HUES6 (cell line): ENCODE data around the gene SLC44A2.
"Not testable (repeated sequence)": the region's sequence is repeated elsewhere in the genome, so short reads cannot be mapped to it uniquely, and the experiment has no call there.

Experiments
- H3K27ac ChIP-seq: 2 replicates; pipeline ENCODE4 v1.7.0; 2013; ENCODE audit warnings: low read depth, mild to moderate bottlenecking, low read length, inconsistent platforms
- H3K27me3 ChIP-seq: 2 replicates; pipeline ENCODE4 v1.6.1; 2013; ENCODE audit warnings: low read length; ENCODE audit not compliant: control insufficient read depth, insufficient read depth
- H3K36me3 ChIP-seq: 2 replicates; pipeline ENCODE4 v1.6.1; 2013; ENCODE audit warnings: low read length; ENCODE audit not compliant: control insufficient read depth, insufficient read depth
- H3K4me1 ChIP-seq: 2 replicates; pipeline ENCODE4 v1.6.1; 2013; ENCODE audit warnings: low read length; ENCODE audit not compliant: control insufficient read depth, insufficient read depth
- H3K4me3 ChIP-seq: 2 replicates; pipeline ENCODE4 v1.5.1; 2013; ENCODE audit warnings: low read depth, low read length
- H3K9ac ChIP-seq: one replicate; pipeline ENCODE4 v1.6.1; 2013; ENCODE audit warnings: mild to moderate bottlenecking, low read length
- H3K9me3 ChIP-seq: 2 replicates; pipeline ENCODE4 v1.6.1; 2013; ENCODE audit warnings: low read depth, low read length; ENCODE audit not compliant: control insufficient read depth, insufficient read depth

SLC44A2 gene

GRCh38 chr19:10670182-10670581 lies 44.8 kb downstream of the SLC44A2 start:
- Histone ChIP-seq H3K9ac (no peak overlapping the region), H3K27me3 (no peaks in the 10 kb centered on the region), H3K4me1 (no peaks in the 10 kb centered on the region), H3K36me3 (peaks cover 88% of the 10 kb centered on the region), H3K9me3 (no peaks in the 10 kb centered on the region), H3K27ac (no peak overlapping the region), H3K4me3 (no peak overlapping the region)

- Histone ChIP-seq H3K36me3 (peaks cover 96% of the 10 kb centered on the region), H3K9me3 (no peaks in the 10 kb centered on the region), H3K27ac (no peak overlapping the region), H3K4me3 (no peak overlapping the region), H3K4me1 (no peaks in the 10 kb centered on the region), H3K27me3 (no peaks in the 10 kb centered on the region), H3K9ac (no peak overlapping the region)
These were observed 45.8 kb downstream of the SLC44A2 start for GRCh38 chr19:10670876-10671804.

- peaks cover 92% of the 10 kb centered on the region for H3K36me3 ChIP-seq
- H3K9me3 ChIP-seq, H3K27ac ChIP-seq, H3K4me1 ChIP-seq, H3K9ac ChIP-seq, H3K4me3 ChIP-seq, H3K27me3 ChIP-seq: not testable (repeated sequence)
These were observed 46.6 kb downstream of the SLC44A2 start for GRCh38 chr19:10671922-10672321.

- not testable (repeated sequence) for H3K27me3 ChIP-seq, H3K27ac ChIP-seq, H3K4me1 ChIP-seq, H3K4me3 ChIP-seq, H3K9ac ChIP-seq, H3K9me3 ChIP-seq
- H3K36me3 ChIP-seq: peaks cover 95% of the 10 kb centered on the region
These were observed 49.9 kb downstream of the SLC44A2 start for GRCh38 chr19:10675214-10675613.

- Histone ChIP-seq H3K27ac (no peak overlapping the region), H3K4me1 (no peaks in the 10 kb centered on the region), H3K9ac (no peak overlapping the region), H3K36me3 (peaks cover 96% of the 10 kb centered on the region), H3K4me3 (no peak overlapping the region), H3K27me3 (no peaks in the 10 kb centered on the region), H3K9me3 (no peaks in the 10 kb centered on the region)
These were observed 52.4 kb downstream of the SLC44A2 start for GRCh38 chr19:10677751-10678150.

- H3K27ac ChIP-seq: no peak overlapping the region
These were observed 53.5 kb downstream of the SLC44A2 start for GRCh38 chr19:10678813-10679212.

GRCh38 chr19:10679743-10680142 lies 54.4 kb downstream of the SLC44A2 start:
- Histone ChIP-seq H3K4me3 (no peak overlapping the region), H3K9me3 (no peaks in the 10 kb centered on the region), H3K27me3 (no peaks in the 10 kb centered on the region), H3K4me1 (no peaks in the 10 kb centered on the region), H3K36me3 (peaks cover 96% of the 10 kb centered on the region), H3K27ac (no peak overlapping the region), H3K9ac (no peak overlapping the region)

More at GRCh38 chr19:10678813-10679212, 53.5 kb downstream of the SLC44A2 start:
- no peaks in the 10 kb centered on the region for H3K9me3 ChIP-seq
- H3K27me3 ChIP-seq: no peaks in the 10 kb centered on the region
- peaks cover 96% of the 10 kb centered on the region for H3K36me3 ChIP-seq
- no peak overlapping the region for H3K9ac ChIP-seq
- no peaks in the 10 kb centered on the region for H3K4me1 ChIP-seq
- no peak overlapping the region for H3K4me3 ChIP-seq

GRCh38 chr19:10680545-10681135 lies 55.3 kb downstream of the SLC44A2 start:
- Histone ChIP-seq H3K9ac (no peak overlapping the region), H3K27me3 (no peaks in the 10 kb centered on the region), H3K36me3 (peaks cover 96% of the 10 kb centered on the region), H3K27ac (no peak overlapping the region), H3K4me1 (no peaks in the 10 kb centered on the region), H3K9me3 (no peaks in the 10 kb centered on the region), H3K4me3 (no peak overlapping the region)

- H3K27ac ChIP-seq: no peak overlapping the region
- peaks cover 100% of the 10 kb centered on the region for H3K36me3 ChIP-seq
- no peaks in the 10 kb centered on the region for H3K9me3 ChIP-seq
- no peak overlapping the region for H3K4me3 ChIP-seq
- H3K4me1 ChIP-seq: no peaks in the 10 kb centered on the region
- H3K27me3 ChIP-seq: no peaks in the 10 kb centered on the region
- no peak overlapping the region for H3K9ac ChIP-seq
These were observed 56.3 kb downstream of the SLC44A2 start for GRCh38 chr19:10681658-10682057.

- Histone ChIP-seq H3K9ac (no peak overlapping the region), H3K4me1 (no peaks in the 10 kb centered on the region), H3K27ac (no peak overlapping the region), H3K36me3 (peaks cover 100% of the 10 kb centered on the region), H3K27me3 (no peaks in the 10 kb centered on the region), H3K9me3 (no peaks in the 10 kb centered on the region), H3K4me3 (no peak overlapping the region)
These were observed 57.2 kb downstream of the SLC44A2 start for GRCh38 chr19:10682397-10683063.

- Histone ChIP-seq H3K9me3 (no peaks in the 10 kb centered on the region), H3K4me1 (no peaks in the 10 kb centered on the region), H3K27ac (no peak overlapping the region), H3K9ac (no peak overlapping the region), H3K36me3 (peaks cover 100% of the 10 kb centered on the region), H3K27me3 (no peaks in the 10 kb centered on the region), H3K4me3 (no peak overlapping the region)
These were observed 57.7 kb downstream of the SLC44A2 start for GRCh38 chr19:10683064-10683426.
